Activated CD4-positive, alpha-beta T cell treated with anti-CD3 and anti-CD28 coated beads for 48 hours (primary cell): ENCODE measurements around the gene SANBR.
"Not testable (repeated sequence)": the region's sequence is repeated elsewhere in the genome, so short reads cannot be mapped to it uniquely, and the experiment has no call there.

Source experiments
- DNase-seq: peaks from one replicate; pipeline ENCODE4 v3.0.0-alpha.2; 2020

SANBR gene

DNA sequence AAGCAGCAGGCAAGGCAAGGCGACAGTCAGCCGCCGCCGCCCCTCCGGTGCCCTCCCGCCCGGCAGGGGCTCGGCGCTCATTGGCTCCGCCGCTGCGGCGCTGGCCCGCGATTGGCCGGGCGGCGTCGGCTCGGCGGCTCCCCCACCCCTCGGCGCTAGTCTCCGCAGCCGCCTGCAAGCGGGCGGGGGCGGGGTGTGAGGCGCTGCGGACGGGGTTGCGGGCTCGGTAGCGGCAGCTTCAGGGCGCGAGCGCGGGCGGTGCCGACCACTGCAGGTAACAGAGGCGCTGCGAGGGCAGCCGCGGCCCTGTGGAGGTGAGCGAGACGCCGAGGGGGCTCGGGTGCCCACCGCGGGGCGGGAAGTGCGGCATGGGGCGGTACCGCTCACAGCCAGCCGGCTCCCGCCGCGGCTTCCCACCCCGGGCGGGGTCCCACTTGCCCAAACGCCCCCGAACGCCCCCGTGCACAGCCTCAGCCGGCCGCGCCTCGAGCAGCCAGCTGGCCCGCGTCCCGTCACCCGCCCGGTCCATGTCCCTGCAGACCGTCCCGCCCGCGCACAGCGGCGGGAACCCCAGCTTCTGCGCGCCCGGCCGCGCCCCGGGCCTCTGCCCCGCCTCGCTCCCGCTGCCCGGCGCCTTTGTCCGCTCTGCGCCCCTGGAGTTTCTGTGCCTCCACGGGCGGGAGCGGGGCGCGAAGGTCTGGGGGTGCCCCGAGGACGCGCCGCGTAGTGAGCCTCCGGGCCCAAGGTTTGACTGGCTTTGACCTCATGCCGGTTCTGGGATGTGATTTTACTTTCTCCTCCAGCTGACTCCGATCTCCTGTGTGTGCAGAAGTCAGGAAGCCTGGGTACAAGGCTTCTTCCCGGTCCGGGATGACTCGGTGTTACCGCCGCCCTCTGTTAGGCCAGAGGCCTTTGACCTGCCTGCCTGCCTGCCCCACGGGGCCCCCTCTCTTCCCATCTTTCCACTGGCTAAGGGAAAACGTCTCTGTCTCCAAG lies at the start of gene SANBR:
Gene SANBR, plus strand, starts transcription at position 158 of the 996 bp plus-strand sequence. CDS start 4,480 bp downstream, outside the sequence.
- DNase-seq = peak; percentile 84

DNA sequence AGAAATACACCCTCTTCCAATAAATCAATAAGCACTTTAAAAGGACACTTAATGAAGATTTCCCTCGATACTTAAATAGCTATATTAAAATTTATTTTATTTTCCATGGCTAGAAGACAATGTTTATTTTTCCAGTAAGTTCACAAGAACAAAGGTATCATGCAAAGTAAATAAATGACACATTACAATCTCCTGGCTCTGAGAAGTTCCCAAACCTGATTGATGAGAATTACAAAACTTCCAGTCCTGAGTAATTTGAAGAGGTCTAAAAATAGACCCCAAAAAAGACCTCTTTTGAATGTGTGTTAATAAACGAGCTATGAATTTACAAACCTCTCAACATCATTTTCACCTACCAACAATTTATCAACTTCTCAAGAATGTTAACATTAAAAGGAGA lies 49.7 kb upstream of the SANBR start:
- no peak for DNase-seq

DNA sequence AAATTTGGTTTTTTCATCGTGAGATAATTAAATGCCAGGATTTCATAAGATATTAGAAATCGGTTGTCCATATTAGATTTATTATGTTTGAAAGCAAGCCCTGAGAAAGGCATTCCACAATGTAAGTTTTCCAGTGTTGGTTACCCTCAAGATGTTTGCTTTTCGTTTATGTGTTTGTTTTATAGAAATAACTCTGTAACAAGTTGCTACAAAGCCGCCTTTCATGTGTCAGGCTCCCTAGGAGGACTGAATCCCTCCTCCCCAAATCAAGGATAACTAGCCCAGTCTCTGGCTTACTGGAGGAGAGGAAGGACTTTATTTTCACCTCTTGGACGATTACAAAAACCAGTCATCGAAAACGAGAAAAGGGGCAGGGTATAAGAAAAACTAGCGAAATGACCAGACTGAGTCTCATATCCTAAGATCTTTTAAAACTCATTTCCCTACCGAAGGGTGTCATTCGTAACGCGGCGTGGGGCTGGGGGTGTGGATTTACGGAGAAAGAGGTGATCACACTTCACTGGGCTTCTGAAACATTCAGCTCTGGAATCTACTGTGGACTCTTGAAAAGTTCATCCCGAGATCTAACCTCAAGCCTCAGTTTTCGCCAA lies 49.2 kb upstream of the SANBR start:
- peak; percentile 73 for DNase-seq

DNA sequence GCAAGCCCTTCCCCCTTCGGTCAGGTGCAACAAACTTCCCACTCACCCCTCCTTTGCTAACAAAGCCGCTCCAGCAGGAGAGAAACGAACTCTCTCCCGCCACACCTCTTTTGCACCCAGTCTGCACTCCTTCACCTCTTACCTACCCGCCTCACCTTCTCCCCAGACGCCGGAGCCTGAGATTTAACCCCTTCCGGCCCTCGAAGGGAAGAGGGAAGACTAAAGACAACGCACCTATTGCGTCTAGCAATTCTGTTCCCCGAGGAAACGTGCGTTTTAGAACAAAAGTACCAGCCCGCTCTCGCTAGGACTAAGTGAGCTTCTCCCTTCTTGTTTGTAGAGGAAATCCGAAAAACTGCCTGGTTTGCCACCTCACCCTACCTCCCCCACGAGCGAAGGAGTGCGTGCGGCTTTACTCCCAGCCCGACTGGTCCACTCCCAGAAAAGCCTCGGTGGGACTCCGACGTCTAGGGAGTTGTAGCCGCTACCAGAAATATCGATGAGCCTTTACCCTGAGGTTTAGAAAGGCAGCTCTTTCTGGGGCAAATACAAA lies 48.6 kb upstream of the SANBR start:
- DNase-seq = peak; percentile 80

DNA sequence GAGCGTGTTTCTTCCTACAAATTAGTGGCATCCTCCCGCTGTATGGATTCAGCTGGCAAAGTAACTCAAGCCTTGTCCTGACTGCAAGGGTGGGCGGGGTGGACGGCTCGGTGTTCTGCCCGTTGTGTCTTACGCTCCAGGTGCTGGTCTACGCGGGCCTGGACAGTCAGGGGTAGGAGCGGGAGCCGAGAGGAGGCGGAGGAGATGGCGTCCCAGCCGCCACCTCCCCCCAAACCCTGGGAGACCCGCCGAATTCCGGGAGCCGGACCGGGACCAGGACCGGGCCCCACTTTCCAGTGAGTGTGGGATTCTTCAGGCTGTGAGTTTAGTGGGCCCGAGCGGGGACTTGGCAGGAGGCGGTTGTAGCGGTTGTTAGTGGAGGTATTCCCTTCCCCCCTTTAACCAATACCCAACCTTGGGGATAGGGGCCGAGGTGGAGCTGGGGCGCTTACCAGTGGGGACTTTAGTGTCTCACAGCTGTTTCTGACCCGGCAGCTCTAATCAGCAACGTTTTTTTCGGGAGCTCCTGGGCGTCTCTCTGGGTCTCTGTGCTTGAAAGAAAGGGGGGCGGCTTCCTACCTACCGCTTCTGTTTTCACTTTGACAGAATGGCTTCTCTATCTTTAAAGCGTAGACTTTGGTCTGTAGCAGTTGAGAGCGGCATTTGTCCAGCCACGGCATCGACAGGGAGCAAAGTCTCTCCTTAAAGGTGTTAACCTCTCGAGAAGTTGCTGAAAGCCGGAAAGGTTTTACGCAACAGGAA lies 47.9 kb upstream of the SANBR start, which contains the start of the genes PEX13 and PUS10:
Gene PEX13, plus strand, starts transcription at position 165 of the 762 bp plus-strand sequence. Its CDS starts 40 bp downstream, at position 205.
Gene PUS10, minus strand, starts transcription at position 700 of the 762 bp plus-strand sequence. CDS start 6,365 bp downstream, outside the sequence.
- DNase-seq = peak; percentile 79

DNA sequence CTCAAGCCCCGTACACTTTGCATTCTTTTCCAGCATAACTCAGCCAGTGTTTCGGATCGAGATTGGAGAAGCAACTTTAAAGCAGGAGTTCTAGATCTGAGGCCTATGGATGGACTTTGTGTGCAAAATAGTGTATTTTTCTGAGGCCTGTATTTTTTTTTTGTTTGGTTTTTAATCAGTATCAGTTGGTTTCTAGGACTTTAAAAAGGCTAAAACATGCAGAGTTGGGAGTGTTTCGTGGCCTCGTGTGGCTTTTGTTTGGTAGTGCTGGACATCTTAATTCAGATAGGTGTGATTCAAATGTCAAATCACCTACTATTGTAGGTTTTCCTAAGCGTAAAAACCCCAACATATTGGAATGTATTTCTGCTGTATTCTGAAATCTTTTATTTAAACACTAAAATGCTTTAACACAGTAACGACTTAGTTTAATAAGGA lies 47.3 kb upstream of the SANBR start:
- DNase-seq = no peak

DNA sequence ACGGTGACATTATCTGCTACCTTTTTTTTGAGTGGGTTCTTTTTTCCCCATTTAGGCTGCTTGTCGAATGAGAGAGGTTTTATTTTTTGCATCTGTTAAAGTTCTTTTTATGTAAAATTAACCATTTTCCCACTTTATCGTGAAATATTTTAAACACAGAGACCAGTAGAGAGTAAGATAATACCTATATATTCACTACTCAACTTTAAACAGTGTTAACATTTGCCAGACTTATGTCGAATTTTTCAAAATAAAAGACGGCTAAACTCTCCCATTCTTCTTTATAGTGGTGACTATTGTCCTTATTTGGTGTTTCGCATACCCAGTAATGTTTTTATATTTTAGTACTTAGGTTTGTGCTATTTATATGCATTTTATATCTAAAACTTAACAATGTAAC lies 46.9 kb upstream of the SANBR start:
- DNase-seq = no peak

DNA sequence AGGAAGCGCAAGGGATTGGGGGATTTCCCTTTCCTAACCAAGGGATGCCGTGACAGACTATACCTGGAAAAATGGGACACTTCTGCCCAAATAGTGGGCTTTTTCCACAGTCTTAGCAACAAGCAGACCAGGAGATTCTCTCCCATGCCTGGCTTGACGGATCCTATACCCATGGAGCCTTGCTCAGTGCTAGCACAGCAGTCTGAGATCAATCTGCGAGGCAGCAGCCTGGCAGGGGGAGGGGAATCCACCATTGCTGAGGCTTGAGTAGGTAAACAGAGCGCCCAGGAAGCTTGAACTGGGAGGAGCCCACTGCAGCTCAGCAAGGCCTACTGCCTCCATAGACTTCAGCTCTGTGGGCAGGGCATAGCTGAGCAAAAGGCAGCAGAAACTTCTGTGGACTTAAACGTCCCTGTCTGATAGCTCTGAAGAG lies 44.4 kb upstream of the SANBR start:
- no peak for DNase-seq

DNA sequence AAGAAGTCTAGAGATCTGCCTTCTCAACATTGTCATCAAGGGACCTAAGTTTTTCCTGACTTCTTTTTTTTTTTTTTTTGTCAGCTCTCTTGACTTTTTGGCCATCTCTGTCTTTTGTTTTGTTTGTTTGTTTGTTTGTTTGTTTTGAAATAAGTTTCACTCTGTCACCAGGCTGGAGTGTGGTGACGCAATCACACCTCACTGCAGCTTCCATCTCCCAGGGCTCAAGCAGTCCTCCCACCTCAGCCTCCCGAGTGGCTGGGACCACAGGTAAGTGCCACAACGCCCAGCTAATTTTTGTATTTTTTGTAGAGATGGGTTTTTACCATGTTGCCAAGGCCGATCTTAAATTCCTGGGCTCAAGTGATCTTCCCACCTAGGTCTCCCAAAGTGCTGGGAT lies 42.0 kb upstream of the SANBR start:
- DNase-seq = no peak

DNA sequence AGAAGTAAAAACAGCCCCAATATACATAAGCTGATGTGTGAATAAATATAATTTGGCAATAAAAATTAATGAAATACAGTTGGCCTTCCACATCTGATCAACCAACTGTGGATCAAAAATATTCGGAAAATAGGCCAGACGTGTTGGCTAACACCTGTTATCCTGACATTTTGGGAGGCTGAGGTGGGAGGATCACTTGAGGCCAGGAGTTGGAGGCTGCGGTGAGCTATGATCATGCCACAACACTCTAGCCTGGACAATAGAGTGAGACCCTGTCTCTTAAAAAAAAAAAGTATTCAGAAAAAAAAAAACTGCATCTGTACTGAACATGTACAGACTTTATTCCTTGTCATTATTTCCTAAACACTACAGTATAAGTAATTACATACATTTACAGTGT lies 36.1 kb upstream of the SANBR start:
- DNase-seq = no peak

DNA sequence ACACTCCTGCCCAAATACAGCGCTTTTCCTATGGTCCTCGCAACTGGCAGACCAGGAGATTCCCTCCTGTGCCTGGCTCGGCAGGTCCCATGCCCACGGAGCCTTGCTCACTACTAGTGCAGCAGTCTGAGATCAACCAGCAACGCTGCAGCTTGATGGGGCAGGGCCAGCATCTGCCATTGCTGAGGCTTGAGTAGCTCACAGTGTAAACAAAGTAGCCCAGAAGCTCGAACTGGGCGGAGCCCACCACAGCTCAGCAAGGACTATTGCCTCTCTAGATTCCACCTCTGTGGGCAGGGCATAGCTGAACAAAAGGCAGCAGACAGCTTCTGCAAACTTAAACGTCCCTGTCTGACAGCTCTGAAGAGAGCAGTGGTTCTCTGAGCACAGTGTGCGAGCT lies 31.1 kb upstream of the SANBR start:
- not testable (repeated sequence) for DNase-seq

DNA sequence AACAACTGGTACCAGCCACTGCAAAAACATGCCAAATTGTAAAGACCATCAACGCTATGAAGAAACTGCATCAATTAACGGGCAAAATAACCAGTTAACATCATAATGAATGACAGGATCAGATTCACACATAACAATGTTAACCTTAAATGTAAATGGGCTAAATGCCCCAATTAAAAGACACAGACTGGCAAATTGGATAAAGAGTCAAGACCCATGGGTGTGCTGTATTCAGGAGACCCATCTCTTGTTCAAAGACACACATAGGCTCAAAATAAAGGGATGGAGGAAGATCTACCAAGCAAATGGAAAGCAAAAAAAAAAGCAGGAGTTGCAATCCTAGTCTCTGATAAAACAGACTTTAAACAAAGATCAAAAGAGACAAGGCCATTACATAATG lies 29.0 kb upstream of the SANBR start:
- DNase-seq = not testable (repeated sequence)

DNA sequence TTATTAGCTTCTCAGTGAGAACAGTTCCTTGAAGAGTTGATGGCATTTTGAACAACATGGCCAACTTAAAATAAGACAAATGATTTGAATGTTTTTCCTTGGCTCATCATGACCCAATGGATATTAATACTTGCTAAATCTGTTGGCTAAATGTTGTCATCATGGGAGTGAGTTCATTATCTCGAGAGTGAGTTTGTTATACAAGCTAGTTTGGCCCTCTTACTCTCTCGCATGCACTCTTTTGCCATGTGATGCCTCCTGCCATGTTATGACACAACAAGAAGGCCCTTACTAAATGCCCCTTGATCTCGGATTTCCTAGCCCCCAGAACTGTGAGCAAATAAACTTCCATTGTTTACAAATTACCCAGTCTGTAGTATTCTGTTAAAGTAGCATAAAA lies 22.9 kb upstream of the SANBR start:
- no peak for DNase-seq

DNA sequence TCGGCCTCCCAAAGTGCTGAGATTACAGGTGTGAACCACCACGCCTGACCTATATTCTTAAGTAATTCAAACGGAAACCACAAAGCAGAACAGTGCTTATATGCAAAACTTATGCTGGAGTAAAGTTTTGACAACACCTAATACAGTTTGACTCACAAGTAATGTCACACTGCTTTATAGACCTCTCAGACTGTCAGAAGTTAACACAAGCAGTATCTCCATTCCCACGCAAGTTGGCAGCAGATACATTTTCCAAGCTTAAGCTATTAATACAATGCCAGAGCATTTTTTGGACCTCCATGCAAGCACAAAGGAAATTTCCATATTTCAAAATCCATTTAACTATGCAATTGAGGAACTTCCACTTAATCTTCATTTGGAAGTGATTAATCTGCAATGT lies 21.0 kb upstream of the SANBR start:
- DNase-seq = no peak

DNA sequence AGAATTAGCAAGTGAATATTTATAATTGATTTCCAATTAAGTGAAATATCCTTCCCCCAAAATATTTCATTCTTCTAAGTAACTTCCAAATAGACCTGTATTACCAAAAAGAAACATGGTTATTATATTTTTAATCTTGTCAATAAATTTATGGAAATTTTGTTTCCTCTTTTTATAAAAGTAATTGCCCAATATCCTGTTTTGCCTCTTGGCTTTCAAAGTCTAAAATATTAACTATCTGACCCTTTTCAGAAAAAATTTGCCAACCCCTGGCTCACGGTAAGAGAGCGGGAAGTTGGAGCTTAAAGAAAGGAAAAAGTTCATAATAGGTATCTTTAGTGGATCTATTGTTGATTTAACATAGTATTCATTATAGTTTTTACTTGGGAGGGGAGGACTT lies 20.4 kb upstream of the SANBR start:
- DNase-seq = no peak

DNA sequence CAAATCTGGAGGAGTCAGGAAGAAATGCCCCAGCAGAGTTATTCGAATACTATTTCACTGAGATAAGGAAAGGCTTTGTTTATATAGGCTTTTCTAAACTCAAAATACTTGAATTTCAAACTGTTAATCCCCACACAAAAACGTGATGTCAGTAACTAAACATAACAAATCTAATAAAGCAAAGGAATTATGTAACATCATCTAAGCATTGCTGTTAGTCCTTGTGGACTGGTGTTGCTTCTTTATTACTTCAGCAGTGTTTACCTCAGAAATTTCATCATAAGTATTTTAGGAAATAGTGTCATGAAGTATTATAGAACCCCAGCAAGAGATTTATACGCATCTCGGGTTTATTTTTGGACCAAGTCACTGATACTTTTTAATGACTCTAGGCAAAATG lies 19.7 kb upstream of the SANBR start:
- DNase-seq = no peak

DNA sequence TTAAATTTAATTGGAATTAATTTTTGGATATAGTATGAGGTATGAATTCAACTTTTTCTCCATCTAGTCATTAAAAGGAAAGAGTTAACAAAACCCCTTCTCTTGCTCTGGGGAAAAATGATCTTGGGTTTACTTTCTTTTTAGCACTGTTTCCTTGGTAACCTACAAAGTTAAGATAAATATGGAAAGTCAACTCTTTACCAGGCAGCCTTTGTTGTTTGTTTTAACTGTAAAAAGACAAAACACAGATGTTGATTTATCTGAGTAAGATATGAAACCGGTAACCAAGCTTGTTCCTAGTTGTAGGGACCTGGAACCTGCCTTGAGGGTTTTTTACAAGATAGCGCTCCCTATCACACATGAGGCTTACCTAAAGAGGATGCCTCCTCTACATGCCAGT lies 10.1 kb upstream of the SANBR start:
- DNase-seq = no peak

DNA sequence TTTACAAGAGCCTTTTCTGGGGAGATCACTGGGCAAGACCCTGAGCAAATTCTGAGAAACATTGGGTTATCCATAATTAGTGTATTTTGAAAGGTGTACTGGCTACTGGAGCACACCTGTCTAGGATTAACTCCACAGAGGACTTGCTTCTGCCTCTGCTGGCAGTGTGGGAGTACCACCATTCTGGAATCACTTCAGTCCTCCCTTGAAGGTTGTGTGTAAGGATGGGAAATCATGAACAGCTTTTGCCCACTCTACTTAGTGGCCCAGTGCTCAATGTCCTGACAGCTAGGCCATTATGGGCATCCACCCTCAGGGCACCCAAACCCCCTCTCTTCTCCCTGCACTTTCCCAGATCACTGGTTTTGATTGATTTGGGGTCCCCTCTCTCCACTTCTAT lies 8.1 kb upstream of the SANBR start:
- DNase-seq = no peak

DNA sequence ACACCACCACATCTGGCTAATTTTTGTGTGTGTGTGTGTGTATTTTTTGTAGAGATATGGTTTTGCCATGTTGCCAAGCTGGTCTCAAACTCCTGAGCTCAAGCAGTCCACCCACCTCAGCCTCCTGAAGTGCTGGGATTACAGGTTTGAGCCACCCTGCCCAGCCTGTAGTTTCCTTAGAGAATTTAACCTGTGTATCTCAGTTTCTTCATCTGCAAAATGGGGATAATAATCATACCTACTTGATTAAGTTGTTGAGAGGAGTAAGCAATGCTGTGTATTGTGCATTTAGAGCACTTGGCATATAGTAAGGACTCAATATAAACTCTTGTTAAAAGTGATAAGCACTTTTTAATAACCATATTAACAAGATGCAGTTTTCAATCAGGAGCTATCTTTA lies 6.3 kb upstream of the SANBR start:
- DNase-seq = no peak

DNA sequence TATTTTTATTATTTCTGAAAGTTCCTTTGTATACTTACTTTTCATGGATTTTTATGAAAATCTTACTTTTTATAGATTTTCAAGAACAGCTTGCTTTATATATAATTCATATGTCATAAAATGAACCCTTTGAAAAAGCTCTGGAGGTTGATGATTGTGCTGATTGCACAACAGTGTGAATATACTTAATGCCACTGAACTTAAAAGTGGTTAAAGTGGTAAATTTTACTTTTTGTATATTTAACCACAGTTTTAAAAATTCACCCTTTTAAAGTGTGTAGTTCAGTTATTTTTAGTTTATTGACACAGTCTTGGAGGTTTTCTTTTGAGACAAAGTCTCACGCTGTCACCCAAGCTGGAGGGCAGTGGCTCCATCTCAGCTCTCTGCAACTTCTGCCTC lies 8.4 kb downstream of the SANBR start:
- DNase-seq = no peak

DNA sequence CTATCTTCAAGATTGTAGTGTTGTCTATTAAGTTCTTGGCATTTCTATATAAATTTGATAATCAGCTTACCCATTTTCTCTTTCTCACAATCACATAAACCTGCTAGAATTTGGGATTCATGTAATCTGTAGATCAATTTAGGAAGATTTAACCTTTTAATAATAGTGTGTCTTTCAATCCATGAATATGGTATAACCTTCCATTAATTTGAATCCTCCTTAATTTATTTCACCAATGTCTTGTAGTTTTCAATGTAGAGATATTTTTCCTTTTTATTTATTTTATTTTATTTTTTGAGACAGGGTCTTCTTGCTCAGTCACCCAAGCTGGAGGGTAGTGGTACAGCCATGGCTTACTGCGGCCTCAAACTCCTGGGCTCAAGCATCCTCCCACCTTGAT lies 20.2 kb downstream of the SANBR start:
- no peak for DNase-seq

DNA sequence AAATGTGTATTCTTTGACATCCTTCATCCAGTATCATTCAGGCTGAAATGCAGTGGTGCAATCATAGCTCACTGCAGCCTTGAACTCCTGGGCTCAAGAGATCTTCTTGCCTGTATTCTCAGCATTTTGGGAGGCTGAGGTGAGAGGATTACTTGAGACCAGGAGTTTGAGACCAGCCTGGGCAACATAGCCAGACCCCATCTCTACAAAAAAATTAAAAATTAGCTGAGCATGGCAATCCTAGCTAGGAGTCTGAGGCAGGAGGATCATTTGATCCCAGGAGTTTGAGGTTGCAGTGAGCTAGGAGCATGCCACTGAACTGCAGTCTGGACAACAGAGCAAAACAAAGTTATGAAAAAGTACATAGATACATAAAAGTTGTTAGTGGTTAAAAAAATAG lies 24.1 kb downstream of the SANBR start:
- DNase-seq = no peak

DNA sequence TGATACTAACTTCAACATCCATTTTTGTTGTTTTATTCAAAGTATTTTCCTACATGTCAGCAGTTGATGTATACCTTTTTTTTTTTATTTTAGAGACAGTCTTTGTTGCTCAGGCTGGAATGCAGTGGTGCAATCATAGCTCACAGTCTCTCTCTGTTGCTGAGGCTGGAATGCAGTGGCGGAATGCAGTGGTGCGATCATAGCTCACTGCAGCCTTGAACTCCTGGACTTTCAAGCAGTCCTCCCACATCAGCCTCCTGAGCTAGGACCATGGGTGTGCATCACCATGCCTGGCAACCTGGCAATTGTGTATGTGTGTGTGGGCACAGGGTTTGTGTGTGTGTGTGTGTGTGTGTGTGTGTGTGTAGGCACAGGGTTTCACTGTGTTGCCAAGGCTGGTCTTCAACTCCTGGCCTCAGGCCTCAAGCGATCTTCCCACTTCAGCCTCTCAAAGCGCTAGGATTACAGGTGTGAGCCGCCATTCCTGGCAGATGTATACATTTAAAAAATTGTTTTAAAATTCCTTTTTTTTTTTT lies 24.8 kb downstream of the SANBR start:
- no peak for DNase-seq
